Adrenal gland (tissue), 5 donors: ENCODE data around the gene ZBTB5.

ENCODE experiments used
- CTCF ChIP-seq, 6 experiments: fragments of 450-650 bp in 4 of 6; fragments of 200-600 bp in 2 of 6; sonication (generic) in 1 of 6; IDR thresholded peaks; 1 replicate in 5 of 6; 2 replicates in 1 of 6; pipeline versions ENCODE4 v1.5.1 to v1.8.0; 2016 to 2021; ENCODE audit warnings: antibody characterized with exemption in 6 of 6, mild to moderate bottlenecking in 2 of 6, moderate library complexity in 1 of 6
- POLR2A ChIP-seq, 2 donors: fragments of 450-650 bp; IDR thresholded peaks; one replicate each; pipeline ENCODE4 v1.6.1; 2017; ENCODE audit warnings: antibody characterized with exemption in 2 of 2, mild to moderate bottlenecking in 2 of 2, moderate library complexity in 1 of 2
- donor health status: DM: no; HTN: no; CAD: no.

- TF ChIP-seq CTCF (IDR thresholded peaks at IDR 0.05), result no peak
- no peak for TF ChIP-seq POLR2A (IDR thresholded peaks at IDR 0.05)
These were observed 22.7 kb downstream of the ZBTB5 start for GRCh38 chr9:37442556-37442955.
